WTC11 (cell line): ENCODE data around the gene SGIP1. TPM values are rescaled to one million over a fixed set of nuclear protein-coding genes. Genes with fewer than 3 reads are reported as not detected.

ENCODE experiments used
- ATAC-seq: fragments of 200-7000 bp; cut with Tn5 transposase; 2 replicates; pipeline ENCODE4 v1.10.0; 2021; ENCODE audit warnings: mild to moderate bottlenecking, moderate library complexity
- CTCF ChIA-PET: fragments of 300-600 bp; sonication (Branson Sonifier 250); formaldehyde crosslinking; loops from one replicate; lab custom pipeline; 2021; ENCODE audit warnings: antibody characterized with exemption; lab: Charles Lee
- POLR2A ChIA-PET: fragments of 350-600 bp; sonication (Branson Sonifier 250); formaldehyde crosslinking; loops from one replicate; lab custom pipeline; 2021; ENCODE audit warnings: antibody characterized with exemption; lab: Charles Lee
- DNase-seq: peaks from one replicate; pipeline ENCODE4 v3.0.0; 2021; ENCODE audit warnings: low spot score
- H3K27ac Mint-ChIP-seq: 2 replicates; pipeline ENCODE4 v1.8.0; 2021; ENCODE audit warnings: mixed read lengths
- H3K27me3 Mint-ChIP-seq: 2 replicates; pipeline ENCODE4 v1.8.0; 2021; ENCODE audit warnings: low read depth, mild to moderate bottlenecking, moderate library complexity, mixed read lengths
- H3K36me3 Mint-ChIP-seq: 2 replicates; pipeline ENCODE4 v1.8.0; 2021; ENCODE audit warnings: mixed read lengths
- H3K4me1 Mint-ChIP-seq: 2 replicates; pipeline ENCODE4 v1.8.0; 2022; ENCODE audit warnings: mixed read lengths
- H3K4me3 Mint-ChIP-seq: 2 replicates; pipeline ENCODE4 v1.8.0; 2021; ENCODE audit warnings: mild to moderate bottlenecking, moderate library complexity, mixed read lengths
- H3K9me3 Mint-ChIP-seq: 2 replicates; pipeline ENCODE4 v1.8.0; 2021; ENCODE audit warnings: mixed read lengths
- EMX1 ChIP-seq: fragments of 250-450 bp; sonication (Bioruptor Pico); IDR thresholded peaks from 2 replicates; pipeline ENCODE4 v1.8.0; 2021; ENCODE audit warnings: mild to moderate bottlenecking
- FOXJ3 ChIP-seq: sonication (generic); formaldehyde crosslinking; IDR thresholded peaks from 2 replicates; pipeline ENCODE4 v1.9.0; 2021; ENCODE audit warnings: missing genetic modification reagents, mild to moderate bottlenecking, borderline replicate concordance
- NFYB ChIP-seq: sonication (generic); formaldehyde crosslinking; conservative IDR thresholded peaks from 2 replicates; pipeline ENCODE4 v1.8.0; 2022; ENCODE audit warnings: low read depth, missing genetic modification reagents
- SMAD3 ChIP-seq: sonication (generic); formaldehyde crosslinking; IDR thresholded peaks from 2 replicates; pipeline ENCODE4 v1.8.0; 2022; ENCODE audit warnings: missing genetic modification reagents, mild to moderate bottlenecking, borderline replicate concordance
- SMAD4 ChIP-seq: sonication (generic); formaldehyde crosslinking; IDR thresholded peaks from 2 replicates; pipeline ENCODE4 v1.8.0; 2022; ENCODE audit warnings: mild to moderate bottlenecking, missing genetic modification reagents
- SOX15 ChIP-seq: fragments of 250-450 bp; sonication (Bioruptor Pico); IDR thresholded peaks from 2 replicates; pipeline ENCODE4 v1.9.0; 2021; ENCODE audit warnings: mild to moderate bottlenecking
- TEAD1 ChIP-seq: sonication (generic); formaldehyde crosslinking; IDR thresholded peaks from 2 replicates; pipeline ENCODE4 v1.8.0; 2022; ENCODE audit warnings: mild to moderate bottlenecking, missing genetic modification reagents
- ZBTB21 ChIP-seq: sonication (generic); formaldehyde crosslinking; IDR thresholded peaks from 2 replicates; pipeline ENCODE4 v1.8.1; 2023; ENCODE audit warnings: mild to moderate bottlenecking, missing genetic modification reagents, borderline replicate concordance
- ZNF219 ChIP-seq: sonication (generic); formaldehyde crosslinking; IDR thresholded peaks from 2 replicates; pipeline ENCODE4 v1.8.0; 2023; ENCODE audit warnings: missing genetic modification reagents, mild to moderate bottlenecking, borderline replicate concordance
- ZNF232 ChIP-seq: sonication (generic); formaldehyde crosslinking; IDR thresholded peaks from 2 replicates; pipeline ENCODE4 v1.8.0; 2022; ENCODE audit warnings: mild to moderate bottlenecking, missing genetic modification reagents
- ZNF263 ChIP-seq: sonication (generic); formaldehyde crosslinking; IDR thresholded peaks from 2 replicates; pipeline ENCODE4 v1.8.1; 2022; ENCODE audit warnings: low read depth, mild to moderate bottlenecking, moderate library complexity, missing genetic modification reagents
- ZNF317 ChIP-seq: sonication (generic); formaldehyde crosslinking; IDR thresholded peaks from 2 replicates; pipeline ENCODE4 v1.8.1; 2023; ENCODE audit warnings: low read depth, mild to moderate bottlenecking, moderate library complexity, missing genetic modification reagents, borderline replicate concordance
- total RNA-seq: library from RNA; stranded (reverse); gene quantifications from 3 replicates; pipeline ENCODE4 v1.2.3, GENCODE V29; 2021
- TF ChIP-seq, protein P1 (sequence below): sonication (generic); formaldehyde crosslinking; IDR thresholded peaks from 2 replicates; pipeline ENCODE4 v1.8.1; 2022; ENCODE audit warnings: mild to moderate bottlenecking, moderate library complexity, missing genetic modification reagents
- TF ChIP-seq, protein P2 (sequence below): sonication (generic); formaldehyde crosslinking; IDR thresholded peaks from 2 replicates; pipeline ENCODE4 v1.8.1; 2022; ENCODE audit warnings: mild to moderate bottlenecking, missing genetic modification reagents, moderate library complexity, borderline replicate concordance
- TF ChIP-seq, protein P3 (sequence below): sonication (generic); formaldehyde crosslinking; IDR thresholded peaks from 2 replicates; pipeline ENCODE4 v1.8.0; 2022; ENCODE audit warnings: missing genetic modification reagents
- TF ChIP-seq, protein P4 (sequence below): sonication (generic); formaldehyde crosslinking; IDR thresholded peaks from 2 replicates; pipeline ENCODE4 v1.8.1; 2023; ENCODE audit warnings: mild to moderate bottlenecking, missing genetic modification reagents, borderline replicate concordance
- TF ChIP-seq, protein P5 (sequence below): fragments of 250-450 bp; sonication (Bioruptor Pico); IDR thresholded peaks from 2 replicates; pipeline ENCODE4 v1.8.0; 2021; ENCODE audit warnings: mild to moderate bottlenecking

The SGIP1 gene
- total RNA-seq, 1 experiment from 2014 or later, result 3.9 TPM

DNA sequence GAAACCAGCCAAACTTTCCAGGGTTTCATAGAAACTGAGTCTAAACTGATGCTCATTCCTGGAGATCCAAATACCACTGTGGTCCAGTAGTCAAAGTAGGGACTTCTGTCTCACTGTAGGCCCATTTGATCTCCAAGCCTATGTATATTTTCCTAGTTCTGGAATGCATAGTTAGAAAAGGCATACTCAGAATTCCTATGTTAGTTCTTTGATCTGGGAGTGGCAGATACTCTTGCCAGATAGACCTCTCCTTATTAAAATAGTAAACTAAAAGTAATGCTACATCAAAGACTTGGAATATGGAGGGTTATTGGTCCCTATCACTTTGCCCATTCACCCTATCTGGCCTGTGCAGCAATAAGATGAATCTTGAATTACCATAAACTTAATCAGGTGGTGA is 10.4 kb upstream of the SGIP1 start:
- Mint-ChIP-seq H3K36me3 (peaks cover 3% of the 10 kb centered on the region; the same call in 1 of the 2 replicates), H3K27ac (no peak overlapping the region), H3K4me3 (no peak overlapping the region), H3K4me1 (0 out of 2 replicates have a peak, but pooled peaks cover under 1% of the 10 kb centered on the region), H3K9me3 (peaks cover 7% of the 10 kb centered on the region), H3K27me3 (no peaks in the 10 kb centered on the region)
- DNase-seq, result no peak
- TF ChIP-seq, protein P1, sequence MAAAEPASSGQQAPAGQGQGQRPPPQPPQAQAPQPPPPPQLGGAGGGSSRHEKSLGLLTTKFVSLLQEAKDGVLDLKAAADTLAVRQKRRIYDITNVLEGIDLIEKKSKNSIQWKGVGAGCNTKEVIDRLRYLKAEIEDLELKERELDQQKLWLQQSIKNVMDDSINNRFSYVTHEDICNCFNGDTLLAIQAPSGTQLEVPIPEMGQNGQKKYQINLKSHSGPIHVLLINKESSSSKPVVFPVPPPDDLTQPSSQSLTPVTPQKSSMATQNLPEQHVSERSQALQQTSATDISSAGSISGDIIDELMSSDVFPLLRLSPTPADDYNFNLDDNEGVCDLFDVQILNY (CRISPR knock-in tag), result no peak
- TF ChIP-seq SMAD4 (CRISPR knock-in tag) (no peak), SMAD3 (no peak), NFYB (no peak), EMX1 (no peak), ZNF263 (CRISPR knock-in tag) (no peak), FOXJ3 (CRISPR knock-in tag) (no peak), ZNF232 (CRISPR knock-in tag) (no peak), ZBTB21 (CRISPR knock-in tag) (no peak), SOX15 (CRISPR knock-in tag) (no peak), ZNF317 (CRISPR knock-in tag) (no peak), ZNF219 (CRISPR knock-in tag) (no peak), TEAD1 (CRISPR knock-in tag) (no peak)
- TF ChIP-seq, protein P2, sequence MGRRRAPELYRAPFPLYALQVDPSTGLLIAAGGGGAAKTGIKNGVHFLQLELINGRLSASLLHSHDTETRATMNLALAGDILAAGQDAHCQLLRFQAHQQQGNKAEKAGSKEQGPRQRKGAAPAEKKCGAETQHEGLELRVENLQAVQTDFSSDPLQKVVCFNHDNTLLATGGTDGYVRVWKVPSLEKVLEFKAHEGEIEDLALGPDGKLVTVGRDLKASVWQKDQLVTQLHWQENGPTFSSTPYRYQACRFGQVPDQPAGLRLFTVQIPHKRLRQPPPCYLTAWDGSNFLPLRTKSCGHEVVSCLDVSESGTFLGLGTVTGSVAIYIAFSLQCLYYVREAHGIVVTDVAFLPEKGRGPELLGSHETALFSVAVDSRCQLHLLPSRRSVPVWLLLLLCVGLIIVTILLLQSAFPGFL, result no peak
- TF ChIP-seq, protein P3, sequence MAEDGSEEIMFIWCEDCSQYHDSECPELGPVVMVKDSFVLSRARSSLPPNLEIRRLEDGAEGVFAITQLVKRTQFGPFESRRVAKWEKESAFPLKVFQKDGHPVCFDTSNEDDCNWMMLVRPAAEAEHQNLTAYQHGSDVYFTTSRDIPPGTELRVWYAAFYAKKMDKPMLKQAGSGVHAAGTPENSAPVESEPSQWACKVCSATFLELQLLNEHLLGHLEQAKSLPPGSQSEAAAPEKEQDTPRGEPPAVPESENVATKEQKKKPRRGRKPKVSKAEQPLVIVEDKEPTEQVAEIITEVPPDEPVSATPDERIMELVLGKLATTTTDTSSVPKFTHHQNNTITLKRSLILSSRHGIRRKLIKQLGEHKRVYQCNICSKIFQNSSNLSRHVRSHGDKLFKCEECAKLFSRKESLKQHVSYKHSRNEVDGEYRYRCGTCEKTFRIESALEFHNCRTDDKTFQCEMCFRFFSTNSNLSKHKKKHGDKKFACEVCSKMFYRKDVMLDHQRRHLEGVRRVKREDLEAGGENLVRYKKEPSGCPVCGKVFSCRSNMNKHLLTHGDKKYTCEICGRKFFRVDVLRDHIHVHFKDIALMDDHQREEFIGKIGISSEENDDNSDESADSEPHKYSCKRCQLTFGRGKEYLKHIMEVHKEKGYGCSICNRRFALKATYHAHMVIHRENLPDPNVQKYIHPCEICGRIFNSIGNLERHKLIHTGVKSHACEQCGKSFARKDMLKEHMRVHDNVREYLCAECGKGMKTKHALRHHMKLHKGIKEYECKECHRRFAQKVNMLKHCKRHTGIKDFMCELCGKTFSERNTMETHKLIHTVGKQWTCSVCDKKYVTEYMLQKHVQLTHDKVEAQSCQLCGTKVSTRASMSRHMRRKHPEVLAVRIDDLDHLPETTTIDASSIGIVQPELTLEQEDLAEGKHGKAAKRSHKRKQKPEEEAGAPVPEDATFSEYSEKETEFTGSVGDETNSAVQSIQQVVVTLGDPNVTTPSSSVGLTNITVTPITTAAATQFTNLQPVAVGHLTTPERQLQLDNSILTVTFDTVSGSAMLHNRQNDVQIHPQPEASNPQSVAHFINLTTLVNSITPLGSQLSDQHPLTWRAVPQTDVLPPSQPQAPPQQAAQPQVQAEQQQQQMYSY (CRISPR knock-in tag), result no peak
- TF ChIP-seq, protein P4, sequence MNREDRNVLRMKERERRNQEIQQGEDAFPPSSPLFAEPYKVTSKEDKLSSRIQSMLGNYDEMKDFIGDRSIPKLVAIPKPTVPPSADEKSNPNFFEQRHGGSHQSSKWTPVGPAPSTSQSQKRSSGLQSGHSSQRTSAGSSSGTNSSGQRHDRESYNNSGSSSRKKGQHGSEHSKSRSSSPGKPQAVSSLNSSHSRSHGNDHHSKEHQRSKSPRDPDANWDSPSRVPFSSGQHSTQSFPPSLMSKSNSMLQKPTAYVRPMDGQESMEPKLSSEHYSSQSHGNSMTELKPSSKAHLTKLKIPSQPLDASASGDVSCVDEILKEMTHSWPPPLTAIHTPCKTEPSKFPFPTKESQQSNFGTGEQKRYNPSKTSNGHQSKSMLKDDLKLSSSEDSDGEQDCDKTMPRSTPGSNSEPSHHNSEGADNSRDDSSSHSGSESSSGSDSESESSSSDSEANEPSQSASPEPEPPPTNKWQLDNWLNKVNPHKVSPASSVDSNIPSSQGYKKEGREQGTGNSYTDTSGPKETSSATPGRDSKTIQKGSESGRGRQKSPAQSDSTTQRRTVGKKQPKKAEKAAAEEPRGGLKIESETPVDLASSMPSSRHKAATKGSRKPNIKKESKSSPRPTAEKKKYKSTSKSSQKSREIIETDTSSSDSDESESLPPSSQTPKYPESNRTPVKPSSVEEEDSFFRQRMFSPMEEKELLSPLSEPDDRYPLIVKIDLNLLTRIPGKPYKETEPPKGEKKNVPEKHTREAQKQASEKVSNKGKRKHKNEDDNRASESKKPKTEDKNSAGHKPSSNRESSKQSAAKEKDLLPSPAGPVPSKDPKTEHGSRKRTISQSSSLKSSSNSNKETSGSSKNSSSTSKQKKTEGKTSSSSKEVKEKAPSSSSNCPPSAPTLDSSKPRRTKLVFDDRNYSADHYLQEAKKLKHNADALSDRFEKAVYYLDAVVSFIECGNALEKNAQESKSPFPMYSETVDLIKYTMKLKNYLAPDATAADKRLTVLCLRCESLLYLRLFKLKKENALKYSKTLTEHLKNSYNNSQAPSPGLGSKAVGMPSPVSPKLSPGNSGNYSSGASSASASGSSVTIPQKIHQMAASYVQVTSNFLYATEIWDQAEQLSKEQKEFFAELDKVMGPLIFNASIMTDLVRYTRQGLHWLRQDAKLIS (CRISPR knock-in tag), result no peak
- TF ChIP-seq, protein P5, sequence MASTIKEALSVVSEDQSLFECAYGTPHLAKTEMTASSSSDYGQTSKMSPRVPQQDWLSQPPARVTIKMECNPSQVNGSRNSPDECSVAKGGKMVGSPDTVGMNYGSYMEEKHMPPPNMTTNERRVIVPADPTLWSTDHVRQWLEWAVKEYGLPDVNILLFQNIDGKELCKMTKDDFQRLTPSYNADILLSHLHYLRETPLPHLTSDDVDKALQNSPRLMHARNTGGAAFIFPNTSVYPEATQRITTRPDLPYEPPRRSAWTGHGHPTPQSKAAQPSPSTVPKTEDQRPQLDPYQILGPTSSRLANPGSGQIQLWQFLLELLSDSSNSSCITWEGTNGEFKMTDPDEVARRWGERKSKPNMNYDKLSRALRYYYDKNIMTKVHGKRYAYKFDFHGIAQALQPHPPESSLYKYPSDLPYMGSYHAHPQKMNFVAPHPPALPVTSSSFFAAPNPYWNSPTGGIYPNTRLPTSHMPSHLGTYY, result no peak
- ChIA-PET POLR2A (no interaction called here), CTCF (no interaction called here)
- ATAC-seq, result no peak
